ENCODE data around the gene TMEM175. TPM values are rescaled to one million over a fixed set of nuclear protein-coding genes. Genes with fewer than 3 reads are reported as not detected.

TMEM175 gene
- polyA plus RNA-seq, 1 donor (not counting 4 experiments of a cell fraction or from before 2014, with no cell fraction given), result 23.2 TPM

DNA sequence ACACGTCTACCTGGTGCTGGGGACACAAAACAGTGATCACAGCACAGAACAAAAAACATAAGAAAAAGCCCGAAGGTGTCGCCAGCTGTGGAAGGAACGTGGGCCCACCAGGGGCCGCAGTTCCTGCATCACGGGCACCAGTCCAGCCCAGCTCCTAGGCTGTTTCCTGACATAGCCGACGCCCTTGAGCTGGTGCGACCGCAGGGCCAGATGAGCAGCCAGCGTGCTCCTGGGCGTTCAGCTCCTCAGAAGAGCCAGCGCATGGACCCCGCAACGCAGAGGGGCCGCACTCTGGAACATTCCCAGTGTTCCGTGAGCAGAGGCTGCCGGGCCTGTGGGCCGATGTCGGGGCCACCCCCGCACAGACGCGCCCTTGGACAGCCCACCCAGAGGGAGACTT is 44.2 kb upstream of the TMEM175 start:
- H3K9ac ChIP-seq (ENCODE audit: control insufficient read depth, extremely low read depth, insufficient read depth, low read length), result no peak overlapping the region
- no peak for TF ChIP-seq EZH2 (IDR thresholded peaks at IDR 0.05; ENCODE audit: low read length)
- TF ChIP-seq, protein P1, sequence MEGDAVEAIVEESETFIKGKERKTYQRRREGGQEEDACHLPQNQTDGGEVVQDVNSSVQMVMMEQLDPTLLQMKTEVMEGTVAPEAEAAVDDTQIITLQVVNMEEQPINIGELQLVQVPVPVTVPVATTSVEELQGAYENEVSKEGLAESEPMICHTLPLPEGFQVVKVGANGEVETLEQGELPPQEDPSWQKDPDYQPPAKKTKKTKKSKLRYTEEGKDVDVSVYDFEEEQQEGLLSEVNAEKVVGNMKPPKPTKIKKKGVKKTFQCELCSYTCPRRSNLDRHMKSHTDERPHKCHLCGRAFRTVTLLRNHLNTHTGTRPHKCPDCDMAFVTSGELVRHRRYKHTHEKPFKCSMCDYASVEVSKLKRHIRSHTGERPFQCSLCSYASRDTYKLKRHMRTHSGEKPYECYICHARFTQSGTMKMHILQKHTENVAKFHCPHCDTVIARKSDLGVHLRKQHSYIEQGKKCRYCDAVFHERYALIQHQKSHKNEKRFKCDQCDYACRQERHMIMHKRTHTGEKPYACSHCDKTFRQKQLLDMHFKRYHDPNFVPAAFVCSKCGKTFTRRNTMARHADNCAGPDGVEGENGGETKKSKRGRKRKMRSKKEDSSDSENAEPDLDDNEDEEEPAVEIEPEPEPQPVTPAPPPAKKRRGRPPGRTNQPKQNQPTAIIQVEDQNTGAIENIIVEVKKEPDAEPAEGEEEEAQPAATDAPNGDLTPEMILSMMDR (optimal IDR thresholded peaks at IDR 0.05 in 1 of 3, IDR thresholded peaks at IDR 0.05 in 1 of 3, conservative IDR thresholded peaks at IDR 0.05 in 1 of 3; ENCODE audit: extremely low read depth in 1 of 3, insufficient read depth in 2 of 3, low read length in 3 of 3), result no peak
- H3K27me3 ChIP-seq (ENCODE audit: control insufficient read depth, extremely low read depth, insufficient read depth, low read length), result no peaks in the 10 kb centered on the region
- no peaks in the 10 kb centered on the region for H3K4me1 ChIP-seq (ENCODE audit: control insufficient read depth, extremely low read depth, insufficient read depth, low read length)
- H3K9me1 ChIP-seq (ENCODE audit: control insufficient read depth, extremely low read depth, insufficient read depth, low read length), result no peaks in the 10 kb centered on the region
- no peak overlapping the region for H2AFZ ChIP-seq (ENCODE audit: control insufficient read depth, low read length)
- dilution Hi-C loops (cut with MboI; ENCODE audit: extremely low pct_ligation_motif_present, low sequenced_read_pairs), result no loop called here
- no peak for DNase-seq (ENCODE audit: low read depth, low spot score)
- no peak for FAIRE-seq
- no peaks in the 10 kb centered on the region for H3K9me3 ChIP-seq (ENCODE audit: control insufficient read depth, low read depth, low read length)
- H4K20me1 ChIP-seq (ENCODE audit: control insufficient read depth, extremely low read depth, insufficient read depth, low read length), result no peaks in the 10 kb centered on the region
- no peak overlapping the region for H3K27ac ChIP-seq (ENCODE audit: control insufficient read depth, insufficient read depth, low read length)
- H3K4me2 ChIP-seq (ENCODE audit: control insufficient read depth, extremely low read depth, insufficient read depth, low read depth, low read length), result no peak overlapping the region
- H3K79me2 ChIP-seq (ENCODE audit: control insufficient read depth, insufficient read depth, low read length), result no peaks in the 10 kb centered on the region
- peaks cover 12 to 67% of the 10 kb centered on the region in 2 experiments for H3K36me3 ChIP-seq (ENCODE audit: control insufficient read depth in 2 of 2, extremely low read depth in 1 of 2, insufficient read depth in 2 of 2, low read length in 2 of 2)
- no peak overlapping the region for H3K4me3 ChIP-seq (ENCODE audit: control insufficient read depth in 2 of 3, extremely low read depth in 1 of 3, insufficient read depth in 2 of 3, low read depth in 1 of 3, low read length in 3 of 3)

DNA sequence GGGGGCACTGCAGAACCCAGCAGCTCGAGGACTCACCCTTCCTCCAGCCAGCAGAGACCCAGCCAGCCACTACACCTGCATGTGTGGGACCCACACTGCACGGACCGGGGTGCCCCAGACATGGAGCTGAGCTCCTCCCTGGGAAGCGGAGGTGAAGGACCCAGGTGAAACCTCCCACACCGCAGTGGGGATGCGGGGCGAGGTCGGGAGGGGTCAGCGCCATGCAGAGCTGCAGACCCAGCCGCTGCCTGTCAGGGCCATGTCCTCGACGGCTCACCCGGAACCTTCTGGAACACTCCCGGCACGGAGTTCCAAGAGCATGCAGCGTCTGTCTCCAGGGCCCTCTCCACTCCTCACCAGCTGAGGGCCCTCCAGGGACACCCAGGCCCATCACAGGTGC is 42.7 kb upstream of the TMEM175 start:
- Histone ChIP-seq H3K36me3 (ENCODE audit: control insufficient read depth in 2 of 2, extremely low read depth in 1 of 2, insufficient read depth in 2 of 2, low read length in 2 of 2) (peaks cover 13 to 59% of the 10 kb centered on the region in 2 experiments), H4K20me1 (ENCODE audit: control insufficient read depth, extremely low read depth, insufficient read depth, low read length) (no peaks in the 10 kb centered on the region), H3K27ac (ENCODE audit: control insufficient read depth, insufficient read depth, low read length) (no peak overlapping the region), H3K27me3 (ENCODE audit: control insufficient read depth, extremely low read depth, insufficient read depth, low read length) (no peaks in the 10 kb centered on the region), H3K4me1 (ENCODE audit: control insufficient read depth, extremely low read depth, insufficient read depth, low read length) (no peaks in the 10 kb centered on the region), H3K9ac (ENCODE audit: control insufficient read depth, extremely low read depth, insufficient read depth, low read length) (no peak overlapping the region), H3K79me2 (ENCODE audit: control insufficient read depth, insufficient read depth, low read length) (no peaks in the 10 kb centered on the region), H3K4me3 (ENCODE audit: control insufficient read depth in 2 of 3, extremely low read depth in 1 of 3, insufficient read depth in 2 of 3, low read depth in 1 of 3, low read length in 3 of 3) (no peak overlapping the region), H3K4me2 (ENCODE audit: control insufficient read depth, extremely low read depth, insufficient read depth, low read depth, low read length) (no peak overlapping the region), H3K9me1 (ENCODE audit: control insufficient read depth, extremely low read depth, insufficient read depth, low read length) (no peaks in the 10 kb centered on the region), H2AFZ (ENCODE audit: control insufficient read depth, low read length) (no peak overlapping the region), H3K9me3 (ENCODE audit: control insufficient read depth, low read depth, low read length) (no peaks in the 10 kb centered on the region)
- dilution Hi-C loops (cut with MboI; ENCODE audit: extremely low pct_ligation_motif_present, low sequenced_read_pairs), result no loop called here
- FAIRE-seq (no peak), DNase-seq (ENCODE audit: low read depth, low spot score) (no peak)
- TF ChIP-seq EZH2 (IDR thresholded peaks at IDR 0.05; ENCODE audit: low read length), result no peak
- TF ChIP-seq, protein P1 (optimal IDR thresholded peaks at IDR 0.05 in 1 of 3, IDR thresholded peaks at IDR 0.05 in 1 of 3, conservative IDR thresholded peaks at IDR 0.05 in 1 of 3; ENCODE audit: extremely low read depth in 1 of 3, insufficient read depth in 2 of 3, low read length in 3 of 3), result no peak
